NCI-H526 treated with DMSO at 0.1 percent for 48 hours (cell line): ENCODE measurements around the gene SLC12A2.

Source experiments
- DNase-seq: peaks from one replicate; lab custom pipeline; 2025; lab: John Stamatoyannopoulos, UW

SLC12A2 gene

GRCh38 chr5:128083033-128083810, at the start of gene SLC12A2:
Gene SLC12A2, plus strand, starts transcription at chr5:128083766. Its CDS starts 189 bp downstream, at chr5:128083955.
- DNase-seq: peak; percentile 66

- no peak for DNase-seq
These were observed 47.9 kb upstream of the SLC12A2 start for GRCh38 chr5:128035689-128036088.

DNA sequence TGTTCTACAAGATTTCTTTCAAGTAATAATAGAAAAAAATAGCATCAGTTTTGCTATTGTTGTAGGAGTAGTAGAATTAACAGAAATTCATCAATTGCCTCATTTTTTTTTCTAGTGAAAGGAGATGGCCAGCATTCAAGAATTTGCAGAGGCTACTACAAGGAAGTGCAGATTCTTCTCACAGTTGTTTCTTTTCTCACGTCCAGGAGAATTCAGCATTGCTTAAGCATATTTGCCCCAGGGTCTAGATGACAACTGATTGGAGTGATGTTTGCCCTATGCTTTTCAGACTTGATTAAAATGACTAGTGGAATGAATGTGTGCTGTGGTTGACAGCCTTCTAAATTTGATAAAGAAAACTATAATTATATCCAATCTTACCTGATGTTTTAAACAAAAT, 46.6 kb upstream of the SLC12A2 start:
- no peak for DNase-seq

DNA sequence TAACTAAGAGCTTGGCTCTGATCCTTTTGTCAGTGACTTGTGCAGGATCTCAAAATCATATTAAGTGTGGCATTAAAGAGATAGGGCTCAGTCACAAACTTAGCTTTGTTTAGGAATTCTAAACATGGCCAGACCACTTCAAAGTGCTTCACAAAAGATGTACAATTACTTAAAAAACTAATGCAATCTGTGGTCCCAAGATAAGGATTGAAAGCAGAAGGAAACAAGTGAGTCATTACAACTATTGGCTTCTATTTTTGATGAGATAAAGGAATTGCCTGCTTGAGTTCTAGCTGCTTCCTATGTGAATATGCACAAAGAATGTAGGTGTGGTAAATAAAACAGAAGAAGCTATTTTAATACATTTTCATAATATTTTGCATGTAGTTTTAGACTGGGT, 44.9 kb upstream of the SLC12A2 start:
- no peak for DNase-seq

DNA sequence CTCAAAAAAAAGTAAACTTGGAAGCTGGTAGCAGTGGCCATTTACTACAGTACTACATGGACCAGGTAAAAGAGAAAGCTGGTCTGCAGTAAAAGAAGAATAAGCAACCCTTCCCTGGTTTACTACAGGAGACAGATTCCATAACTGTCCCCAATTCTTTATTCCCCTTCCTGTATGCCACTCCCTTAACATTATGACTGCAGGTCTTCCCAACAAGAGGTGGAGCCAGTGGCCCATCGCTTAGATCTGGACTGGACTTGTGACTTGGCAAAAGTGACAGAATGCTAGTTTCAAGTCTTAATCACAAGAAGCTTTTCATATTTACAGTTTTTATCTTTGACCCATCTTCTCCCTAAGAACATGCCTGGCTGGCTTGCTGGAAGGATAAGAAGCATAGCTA, 42.6 kb upstream of the SLC12A2 start:
- DNase-seq: no peak

GRCh38 chr5:128052780-128053179, 30.8 kb upstream of the SLC12A2 start:
- no peak for DNase-seq

DNA sequence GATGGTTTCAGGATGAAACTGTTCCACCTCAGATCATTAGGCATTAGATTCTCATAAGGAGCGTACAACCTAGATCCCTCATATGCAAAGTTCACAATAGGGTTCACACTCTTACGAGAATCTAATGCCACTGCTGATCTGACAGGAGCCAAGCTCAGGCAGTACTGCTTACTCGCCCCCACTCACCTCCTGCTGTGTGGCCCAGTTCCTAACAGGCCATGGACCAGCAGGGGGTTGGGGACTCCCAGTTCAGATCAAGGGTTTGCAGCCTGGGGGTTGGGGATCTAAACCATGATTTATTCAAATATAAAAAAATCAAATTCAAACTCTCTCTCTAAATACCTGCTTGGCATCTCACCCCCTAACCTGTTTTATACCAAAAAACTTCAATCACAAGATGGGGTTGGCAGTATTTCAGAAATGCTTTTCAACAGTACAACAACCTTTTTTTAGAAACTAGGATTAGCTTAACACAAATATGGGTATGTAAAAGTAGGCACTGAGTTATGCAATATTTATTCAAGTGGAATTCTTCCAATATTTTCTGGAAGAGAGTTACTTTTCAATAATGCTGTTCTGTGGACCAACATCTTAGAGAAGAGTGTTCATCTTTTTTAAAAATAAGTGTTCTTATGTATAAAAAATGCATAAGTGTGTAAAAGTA, 30.1 kb upstream of the SLC12A2 start:
- no peak for DNase-seq

GRCh38 chr5:128060644-128061385, 22.8 kb upstream of the SLC12A2 start:
- DNase-seq: no peak

DNA sequence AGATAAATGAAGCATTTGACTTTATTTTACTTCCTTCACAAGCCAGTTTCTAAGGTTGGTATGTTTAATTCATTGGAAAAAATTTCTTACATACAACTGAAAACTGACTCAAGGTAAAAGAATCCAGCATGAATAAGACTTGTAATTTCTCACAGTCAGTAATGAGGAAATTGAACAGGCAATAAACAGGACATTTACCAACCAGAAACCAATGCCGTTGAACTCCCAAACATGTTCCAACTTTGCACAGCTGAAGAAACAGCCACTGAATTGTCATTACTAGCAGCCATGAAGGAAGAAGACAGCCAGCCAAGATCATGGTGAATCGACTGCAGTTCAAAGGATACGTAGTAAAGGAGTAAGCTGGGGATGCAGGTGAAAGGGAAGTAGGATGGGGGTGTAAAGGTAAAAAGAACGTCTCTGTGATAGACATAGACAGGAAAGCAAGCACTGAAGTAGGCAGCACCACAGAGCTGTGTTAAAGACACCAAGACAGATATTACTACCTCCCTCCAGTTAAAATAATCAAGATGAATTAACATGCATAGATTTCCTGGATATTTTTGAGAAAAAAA, 21.3 kb upstream of the SLC12A2 start:
- no peak for DNase-seq

GRCh38 chr5:128074171-128074570, 9.4 kb upstream of the SLC12A2 start:
- DNase-seq: no peak

- DNase-seq: no peak
These were observed 8.6 kb upstream of the SLC12A2 start for GRCh38 chr5:128074953-128075352.

DNA sequence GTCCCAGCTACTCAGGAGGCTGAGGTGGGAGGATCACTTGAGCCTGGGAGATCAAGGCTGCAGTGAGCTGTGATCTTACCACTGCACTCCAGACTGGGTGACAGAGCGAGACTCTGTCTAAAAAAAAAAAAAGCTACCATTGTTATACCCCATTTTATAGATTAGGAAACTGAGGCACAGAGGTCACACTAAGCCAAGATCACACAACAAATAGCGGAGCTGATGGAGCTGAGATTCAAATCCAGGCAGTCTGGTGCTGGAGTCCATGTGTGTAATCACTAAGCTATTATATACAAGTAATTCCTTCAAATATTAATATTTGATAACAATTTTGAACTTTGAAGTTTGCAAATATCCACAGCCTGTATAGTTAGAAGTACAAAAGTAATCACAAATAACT, 6.0 kb upstream of the SLC12A2 start:
- no peak for DNase-seq

DNA sequence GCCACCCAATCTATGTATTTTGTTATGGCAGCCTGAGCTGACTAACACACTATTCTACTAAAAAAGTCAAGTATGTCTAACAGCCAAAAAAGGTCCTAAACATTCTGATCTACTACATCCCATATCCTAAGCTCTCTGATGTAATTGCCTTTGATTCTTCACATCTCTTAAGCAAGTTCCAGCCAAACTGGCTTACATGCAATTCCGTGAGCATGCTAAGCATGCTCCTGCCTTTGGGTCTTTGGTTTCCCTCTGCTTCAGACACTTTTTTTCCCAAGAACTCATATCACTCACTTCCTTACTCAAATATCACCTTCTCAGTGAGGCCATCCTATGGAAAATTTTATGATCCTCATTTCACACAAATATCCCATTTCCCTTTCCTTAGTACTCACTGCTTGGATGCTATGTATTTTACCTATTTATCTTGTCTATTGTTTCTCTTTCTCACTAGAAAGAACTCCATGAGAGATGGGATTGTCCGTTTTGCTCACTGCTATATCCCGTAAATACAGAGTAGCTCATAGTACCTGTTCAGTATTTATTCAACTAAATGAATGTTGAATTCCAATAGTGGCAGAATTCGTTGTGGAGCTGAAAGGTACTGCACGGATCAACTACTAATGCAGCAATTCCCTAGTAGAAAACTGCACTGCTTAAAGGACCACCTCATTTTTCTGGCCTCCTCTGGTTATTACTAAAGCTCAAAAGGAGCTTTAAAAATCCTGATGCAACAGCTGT, 2.3 kb upstream of the SLC12A2 start:
- no peak for DNase-seq

GRCh38 chr5:128082551-128083032, 974 bp upstream of the SLC12A2 start:
- DNase-seq: peak; percentile 52

DNA sequence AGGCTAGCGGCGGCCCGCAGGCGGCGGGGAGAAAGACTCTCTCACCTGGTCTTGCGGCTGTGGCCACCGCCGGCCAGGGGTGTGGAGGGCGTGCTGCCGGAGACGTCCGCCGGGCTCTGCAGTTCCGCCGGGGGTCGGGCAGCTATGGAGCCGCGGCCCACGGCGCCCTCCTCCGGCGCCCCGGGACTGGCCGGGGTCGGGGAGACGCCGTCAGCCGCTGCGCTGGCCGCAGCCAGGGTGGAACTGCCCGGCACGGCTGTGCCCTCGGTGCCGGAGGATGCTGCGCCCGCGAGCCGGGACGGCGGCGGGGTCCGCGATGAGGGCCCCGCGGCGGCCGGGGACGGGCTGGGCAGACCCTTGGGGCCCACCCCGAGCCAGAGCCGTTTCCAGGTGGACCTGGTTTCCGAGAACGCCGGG, 253 bp downstream of the SLC12A2 start:
- no peak for DNase-seq

DNA sequence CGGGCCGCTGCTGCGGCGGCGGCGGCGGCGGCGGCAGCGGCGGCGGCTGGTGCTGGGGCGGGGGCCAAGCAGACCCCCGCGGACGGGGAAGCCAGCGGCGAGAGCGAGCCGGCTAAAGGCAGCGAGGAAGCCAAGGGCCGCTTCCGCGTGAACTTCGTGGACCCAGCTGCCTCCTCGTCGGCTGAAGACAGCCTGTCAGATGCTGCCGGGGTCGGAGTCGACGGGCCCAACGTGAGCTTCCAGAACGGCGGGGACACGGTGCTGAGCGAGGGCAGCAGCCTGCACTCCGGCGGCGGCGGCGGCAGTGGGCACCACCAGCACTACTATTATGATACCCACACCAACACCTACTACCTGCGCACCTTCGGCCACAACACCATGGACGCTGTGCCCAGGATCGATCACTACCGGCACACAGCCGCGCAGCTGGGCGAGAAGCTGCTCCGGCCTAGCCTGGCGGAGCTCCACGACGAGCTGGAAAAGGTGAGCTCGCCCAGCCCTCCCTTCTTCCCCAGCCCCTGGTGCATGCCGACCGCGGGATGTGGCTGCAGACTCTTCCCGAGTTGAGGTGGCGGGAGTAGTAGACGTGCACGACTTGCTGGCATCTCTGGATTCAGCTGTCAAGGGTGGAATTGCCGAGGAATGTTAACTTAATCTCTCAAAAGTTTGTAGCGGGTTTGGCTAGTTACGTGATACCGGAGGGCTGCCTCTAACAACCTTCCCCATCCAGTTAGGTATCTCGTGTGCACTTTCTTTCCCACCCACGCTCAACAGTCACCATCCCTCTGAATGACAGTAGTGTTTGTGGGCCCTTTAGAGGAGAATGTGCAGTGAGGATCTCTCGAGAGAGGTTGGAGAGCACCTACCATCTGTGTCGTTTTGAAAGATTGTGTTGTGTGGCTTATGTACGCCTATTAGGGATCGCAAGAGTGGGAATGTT, 932 bp downstream of the SLC12A2 start:
- DNase-seq: no peak

DNA sequence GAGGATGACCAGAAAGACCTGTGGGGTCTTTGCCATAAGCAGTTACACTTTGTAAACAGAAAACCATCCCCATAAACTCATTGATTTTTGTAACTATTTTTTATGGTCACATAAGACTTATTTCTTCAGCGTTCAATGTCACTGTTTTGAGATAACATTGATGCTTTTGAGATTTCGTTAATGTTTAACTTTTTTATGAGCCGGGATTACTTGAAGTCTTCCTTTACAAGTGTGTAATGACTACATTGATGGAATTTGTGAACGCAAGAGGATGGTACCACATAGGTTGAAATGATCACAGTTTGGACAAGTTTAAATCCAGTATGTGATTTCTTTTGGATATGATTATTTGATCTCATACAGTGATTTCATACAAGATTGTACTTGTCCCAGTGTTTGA, 1.8 kb downstream of the SLC12A2 start:
- DNase-seq: no peak

GRCh38 chr5:128091579-128091978, 8.0 kb downstream of the SLC12A2 start:
- DNase-seq: no peak

DNA sequence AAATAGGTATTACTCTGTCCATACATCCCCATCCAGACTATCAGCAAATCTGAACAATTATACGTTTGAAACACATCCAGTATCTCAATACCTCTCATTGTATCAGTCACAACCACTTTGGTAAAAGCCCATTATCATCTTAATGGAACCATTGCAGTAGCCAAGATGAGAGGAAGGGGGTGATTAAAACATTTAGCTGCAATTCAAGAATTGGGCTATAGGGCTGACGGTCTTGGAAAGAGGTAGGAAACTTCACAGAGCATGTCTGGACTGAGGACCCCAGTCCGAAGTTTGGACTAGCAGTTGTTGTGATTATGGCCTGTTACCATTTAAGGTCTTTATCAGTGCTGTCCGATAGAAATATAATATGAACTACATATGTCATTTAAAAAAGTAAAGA, 8.6 kb downstream of the SLC12A2 start:
- DNase-seq: no peak

DNA sequence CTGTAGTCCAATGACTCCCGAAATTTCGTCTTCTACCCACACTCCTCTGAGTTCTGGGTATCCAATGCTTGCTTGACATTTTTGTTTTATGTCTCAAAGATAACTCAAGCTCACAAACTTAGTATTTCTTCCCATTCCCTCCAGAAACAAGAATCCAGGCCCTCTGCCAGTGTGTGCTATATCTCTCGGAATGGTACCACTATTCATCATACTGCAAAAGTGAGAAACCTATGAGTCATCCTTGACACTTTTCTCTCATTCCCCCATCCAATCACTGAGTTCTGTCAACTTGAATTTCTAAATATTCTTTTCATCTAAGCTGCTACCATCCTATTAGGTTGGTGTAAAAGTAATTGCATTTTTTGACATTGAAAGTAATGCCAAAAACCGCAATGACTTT, 9.8 kb downstream of the SLC12A2 start:
- DNase-seq: no peak

DNA sequence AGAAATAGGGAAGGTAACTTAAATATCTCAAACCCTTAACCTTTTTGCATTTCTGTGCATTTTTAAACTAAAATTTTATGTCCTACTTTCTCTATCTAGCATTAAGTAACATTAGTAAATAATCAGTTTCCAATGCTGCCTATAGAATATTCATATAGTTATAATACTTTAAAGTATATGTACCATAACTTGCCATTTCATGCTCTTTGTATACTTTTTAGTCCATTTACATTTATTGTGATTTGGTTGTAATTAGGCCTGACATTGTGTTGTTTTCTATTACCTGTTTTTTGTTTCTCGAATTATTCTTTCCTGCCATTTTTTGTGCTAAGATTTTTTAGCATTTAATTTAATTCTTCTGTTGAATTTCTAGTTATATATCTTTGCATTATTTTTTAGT, 13.7 kb downstream of the SLC12A2 start:
- no peak for DNase-seq
